HepG2 (cell line): ENCODE results near the gene PCDHGC5. TPM values are rescaled to one million over a fixed set of nuclear protein-coding genes. Genes with fewer than 3 reads are reported as not detected.

Source experiments
- IRF9 ChIP-seq: sonication (generic); formaldehyde crosslinking; IDR thresholded peaks from 2 replicates; pipeline ENCODE4 v1.8.0; 2022; ENCODE audit warnings: missing genetic modification reagents, mild to moderate bottlenecking, borderline replicate concordance
- KDM2A ChIP-seq: sonication (generic); formaldehyde crosslinking; IDR thresholded peaks from 2 replicates; pipeline ENCODE4 v1.4.0; 2020; ENCODE audit warnings: low read depth, missing genetic modification reagents, borderline replicate concordance
- KLF11 ChIP-seq: IDR thresholded peaks from 2 replicates; pipeline ENCODE4 v1.6.1; 2016; ENCODE audit warnings: missing compliant biosample characterization
- SALL1 ChIP-seq: sonication (generic); formaldehyde crosslinking; IDR thresholded peaks from 2 replicates; pipeline ENCODE4 v1.8.0; 2022; ENCODE audit warnings: mild to moderate bottlenecking, missing genetic modification reagents
- TBX2 ChIP-seq: sonication (generic); formaldehyde crosslinking; IDR thresholded peaks from 2 replicates; pipeline ENCODE4 v1.5.0; 2020; ENCODE audit warnings: missing genetic modification reagents, mild to moderate bottlenecking, borderline replicate concordance
- TMF1 ChIP-seq: sonication (generic); formaldehyde crosslinking; IDR thresholded peaks from 2 replicates; pipeline ENCODE4 v1.8.1; 2022; ENCODE audit warnings: low read depth, missing genetic modification reagents
- ZBTB20 ChIP-seq: sonication (generic); formaldehyde crosslinking; IDR thresholded peaks from 2 replicates; pipeline ENCODE4 v1.8.1; 2023; ENCODE audit warnings: missing genetic modification reagents, low read depth, mild to moderate bottlenecking, borderline replicate concordance
- ZNF142 ChIP-seq: sonication (generic); formaldehyde crosslinking; IDR thresholded peaks from 2 replicates; pipeline ENCODE4 v1.4.0; 2020; ENCODE audit warnings: missing genetic modification reagents
- ZNF230 ChIP-seq: sonication (generic); formaldehyde crosslinking; IDR thresholded peaks from 2 replicates; pipeline ENCODE4 v1.4.0; 2020; ENCODE audit warnings: mild to moderate bottlenecking, missing genetic modification reagents
- ZNF281 ChIP-seq: sonication (generic); formaldehyde crosslinking; IDR thresholded peaks from 2 replicates; pipeline ENCODE4 v1.4.0; 2020; ENCODE audit warnings: missing genetic modification reagents, borderline replicate concordance
- ZNF362 ChIP-seq: sonication (generic); formaldehyde crosslinking; IDR thresholded peaks from 2 replicates; pipeline ENCODE4 v1.4.0; 2020; ENCODE audit warnings: missing genetic modification reagents, mild to moderate bottlenecking, borderline replicate concordance
- ZNF552 ChIP-seq: sonication (generic); formaldehyde crosslinking; IDR thresholded peaks from 2 replicates; pipeline ENCODE4 v1.9.0; 2022; ENCODE audit warnings: missing genetic modification reagents, mild to moderate bottlenecking, borderline replicate concordance
- ZNF746 ChIP-seq: sonication (generic); formaldehyde crosslinking; IDR thresholded peaks from 2 replicates; pipeline ENCODE4 v1.8.0; 2022; ENCODE audit warnings: mild to moderate bottlenecking, missing genetic modification reagents
- ZNF777 ChIP-seq: sonication (generic); formaldehyde crosslinking; IDR thresholded peaks from 2 replicates; pipeline ENCODE4 v1.4.0; 2020; ENCODE audit warnings: missing genetic modification reagents
- ZNF781 ChIP-seq: sonication (generic); formaldehyde crosslinking; IDR thresholded peaks from 2 replicates; pipeline ENCODE4 v1.5.1; 2020; ENCODE audit warnings: borderline replicate concordance, mild to moderate bottlenecking, missing genetic modification reagents; ENCODE audit errors: not compliant biosample characterization
- ZSCAN12 ChIP-seq: sonication (generic); formaldehyde crosslinking; IDR thresholded peaks from 2 replicates; pipeline ENCODE4 v1.9.0; 2021; ENCODE audit warnings: mild to moderate bottlenecking, missing genetic modification reagents
- ZSCAN20 ChIP-seq: sonication (generic); formaldehyde crosslinking; IDR thresholded peaks from 2 replicates; pipeline ENCODE4 v1.4.0; 2020; ENCODE audit warnings: missing genetic modification reagents, mild to moderate bottlenecking, borderline replicate concordance
- polyA plus RNA-seq, 8 experiments: library from polyadenylated mRNA; depleted of rRNA in 3 of 8; stranded (reverse) in 7 of 8; unstranded in 1 of 8; fragments of >200 nt; fragmentation: Illumina TruSeq in 4 of 8; extraction: Trizol in 4 of 8; gene quantifications; 2 replicates each; pipeline versions ENCODE4 v1.2.1 to v1.2.3, GENCODE V29; 2011 to 2016; ENCODE audit warnings: low read depth in 4 of 8, missing spikeins in 1 of 8, mixed read lengths in 1 of 8; ENCODE audit not compliant: insufficient read depth in 1 of 8
- total RNA-seq, 5 experiments: library from RNA; depleted of rRNA; stranded (reverse); fragments of >200 nt; fragmentation: Illumina TruSeq; extraction: Trizol; gene quantifications; 2 replicates each; pipeline ENCODE4 v1.2.3, GENCODE V29; 2016; ENCODE audit warnings: low read depth in 1 of 5

Gene PCDHGC5
- total and polyA plus RNA-seq, 2 of the 13 experiments (the other 11 are each of a cell fraction or from before 2014, with no cell fraction given) = 0.03 TPM; not detected in 1

- no peak for TF ChIP-seq ZNF142 (CRISPR knock-in tag)
- TF ChIP-seq ZSCAN20 = no peak
- no peak for TF ChIP-seq ZNF781 (CRISPR knock-in tag)
- TF ChIP-seq ZBTB20 (CRISPR knock-in tag) = no peak
- no peak for TF ChIP-seq TMF1 (CRISPR knock-in tag)
- peak; percentile 85 for TF ChIP-seq KDM2A (CRISPR knock-in tag)
- TF ChIP-seq SALL1 (CRISPR knock-in tag) = peak; percentile 72
- TF ChIP-seq ZNF230 (CRISPR knock-in tag) = no peak
- TF ChIP-seq ZNF746 (CRISPR knock-in tag) = no peak
- TF ChIP-seq ZNF281 (CRISPR knock-in tag) = peak; percentile 82
- no peak for TF ChIP-seq KLF11 (CRISPR knock-in tag)
- no peak for TF ChIP-seq ZSCAN12 (CRISPR knock-in tag)
- peak; percentile 68; the same call in 1 of the 2 replicates for TF ChIP-seq TBX2 (CRISPR knock-in tag)
- 0 out of 2 replicates have a peak, but pooled peaks have one; percentile 47 for TF ChIP-seq IRF9 (CRISPR knock-in tag)
- no peak for TF ChIP-seq ZNF552 (CRISPR knock-in tag)
- no peak for TF ChIP-seq ZNF362 (CRISPR knock-in tag)
- no peak for TF ChIP-seq ZNF777
Observed at GRCh38 chr5:141524604-141525597, 36.0 kb downstream of the PCDHGC5 start (continued).
